HG02884 (cell line): ENCODE results near the gene FOXK1.
"Not testable (repeated sequence)": the region's sequence is repeated elsewhere in the genome, so short reads cannot be mapped to it uniquely, and the experiment has no call there.

Experiments
- ATAC-seq: cut with Tn5 transposase; IDR thresholded peaks from one replicate; pipeline ENCODE4 v1.9.1; 2021; ENCODE audit warnings: mild to moderate bottlenecking, moderate library complexity; ENCODE audit not compliant: unreplicated experiment

Gene FOXK1

DNA sequence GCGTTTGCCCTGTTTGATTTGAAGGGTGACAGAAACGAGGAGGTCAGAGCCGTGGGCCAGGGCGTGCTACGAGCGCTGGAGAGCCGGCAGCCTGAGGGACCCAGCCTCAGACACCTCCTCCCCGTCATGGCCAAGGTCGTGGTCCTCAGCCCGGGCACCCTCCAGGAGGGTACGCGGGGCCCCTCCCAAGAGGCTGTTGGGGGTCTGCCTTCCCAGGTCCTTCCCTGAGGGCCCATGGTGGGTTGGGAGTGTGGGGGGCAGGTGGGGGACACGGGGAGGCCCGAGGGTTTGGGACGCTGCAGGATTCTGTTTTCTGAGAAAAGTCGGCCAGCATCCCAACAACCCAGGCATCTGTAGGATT is 101.2 kb downstream of the FOXK1 start:
- no peak for ATAC-seq

DNA sequence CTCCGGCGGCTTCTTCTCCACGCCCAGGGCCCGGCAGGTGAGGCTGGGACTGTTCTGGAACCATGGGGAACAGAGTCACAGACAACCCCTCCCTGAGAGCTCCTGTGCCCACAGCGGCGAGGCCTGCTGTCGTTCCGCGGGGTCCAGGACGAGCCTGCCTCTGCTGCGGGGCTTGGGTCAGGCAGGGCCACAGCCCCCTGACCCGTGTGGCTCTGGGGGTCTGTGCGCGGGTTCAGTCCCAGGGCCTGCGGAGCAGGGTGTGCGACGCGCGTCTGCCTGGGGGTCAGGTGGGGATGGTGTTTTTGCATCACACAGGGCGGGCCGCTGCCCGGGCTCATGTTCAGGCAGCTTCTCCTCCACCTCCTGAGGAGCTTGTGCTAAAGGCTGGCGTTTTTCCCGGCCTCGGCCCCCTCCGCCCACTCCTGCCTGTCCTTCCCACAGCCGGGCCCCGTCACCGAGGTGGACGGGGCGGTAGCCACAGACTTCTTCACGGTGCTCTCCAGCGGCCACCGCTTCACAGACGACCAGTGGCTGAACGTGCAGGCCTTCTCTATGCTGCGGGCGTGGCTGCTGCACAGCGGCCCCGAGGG is 101.8 kb downstream of the FOXK1 start:
- no peak for ATAC-seq

DNA sequence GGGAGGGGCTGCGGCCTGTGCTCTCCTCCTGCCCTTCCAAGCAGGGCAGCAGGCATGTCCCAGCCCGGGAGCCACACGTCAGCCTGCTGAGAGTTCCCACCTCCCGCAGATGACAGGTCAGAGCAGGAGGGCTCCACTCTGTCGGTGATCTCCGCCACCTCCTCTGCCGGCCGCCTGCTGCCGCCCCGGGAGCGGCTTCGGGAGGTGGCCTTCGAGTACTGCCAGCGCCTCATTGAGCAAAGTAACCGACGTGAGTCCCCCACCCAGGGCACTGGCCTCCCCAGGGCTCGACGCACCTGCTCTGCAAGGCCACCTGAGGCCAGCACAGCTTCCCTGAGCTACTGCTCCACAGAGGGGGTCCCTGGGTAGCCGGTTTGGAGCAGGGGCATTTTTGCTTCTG is 102.7 kb downstream of the FOXK1 start:
- no peak for ATAC-seq

DNA sequence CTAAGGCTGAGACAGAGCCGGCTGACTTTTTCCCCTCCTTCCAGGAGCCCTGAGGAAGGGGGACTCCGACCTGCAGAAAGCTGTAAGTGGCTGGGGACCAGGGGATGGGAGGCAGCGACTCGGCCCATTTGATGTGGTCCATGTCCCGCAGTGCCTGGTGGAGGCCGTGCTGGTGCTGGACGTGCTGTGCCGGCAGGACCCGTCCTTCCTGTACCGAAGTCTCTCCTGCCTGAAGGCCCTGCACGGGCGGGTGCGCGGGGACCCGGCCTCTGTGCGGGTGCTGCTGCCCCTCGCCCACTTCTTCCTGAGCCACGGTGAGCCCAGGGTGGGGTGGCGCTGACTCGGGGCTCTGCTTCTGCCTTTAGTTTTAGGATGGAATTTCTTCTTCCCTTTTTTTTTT is 103.3 kb downstream of the FOXK1 start:
- ATAC-seq = no peak

DNA sequence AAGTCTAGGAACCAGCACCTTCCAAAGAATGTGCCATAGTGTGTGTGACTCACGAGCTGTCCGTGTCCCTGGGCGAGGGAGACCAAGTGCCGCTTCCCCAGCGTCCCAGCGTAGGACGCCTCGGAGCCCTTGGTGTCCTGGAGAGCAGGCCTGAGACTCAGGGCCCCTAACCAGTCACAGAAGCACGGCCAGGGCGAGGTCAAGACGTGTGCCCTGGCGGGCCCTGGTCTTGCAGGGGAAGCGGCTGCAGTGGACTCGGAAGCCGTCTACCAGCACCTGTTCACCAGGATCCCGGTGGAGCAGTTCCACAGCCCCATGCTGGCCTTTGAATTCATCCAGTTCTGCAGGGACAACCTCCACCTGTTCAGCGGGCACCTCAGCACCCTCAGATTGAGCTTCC is 103.9 kb downstream of the FOXK1 start:
- ATAC-seq = no peak

DNA sequence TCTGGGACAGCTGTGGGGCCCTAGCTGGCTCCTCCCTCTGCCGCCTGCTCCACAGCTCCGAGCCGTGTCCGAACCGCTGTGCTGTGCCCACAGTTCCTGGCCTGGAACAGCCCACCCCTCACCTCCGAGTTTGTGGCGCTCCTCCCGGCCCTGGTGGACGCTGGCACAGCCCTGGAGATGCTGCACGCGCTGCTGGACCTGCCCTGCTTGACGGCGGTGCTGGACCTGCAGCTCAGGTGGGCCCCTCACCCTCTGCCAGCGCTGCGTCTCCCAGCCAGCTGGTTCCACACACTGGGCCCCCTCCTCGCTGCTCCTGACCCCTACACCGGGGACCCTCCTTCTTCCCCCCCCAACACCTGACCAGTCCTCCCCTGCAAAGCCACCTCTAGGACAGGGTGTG is 105.4 kb downstream of the FOXK1 start:
- ATAC-seq = no peak

DNA sequence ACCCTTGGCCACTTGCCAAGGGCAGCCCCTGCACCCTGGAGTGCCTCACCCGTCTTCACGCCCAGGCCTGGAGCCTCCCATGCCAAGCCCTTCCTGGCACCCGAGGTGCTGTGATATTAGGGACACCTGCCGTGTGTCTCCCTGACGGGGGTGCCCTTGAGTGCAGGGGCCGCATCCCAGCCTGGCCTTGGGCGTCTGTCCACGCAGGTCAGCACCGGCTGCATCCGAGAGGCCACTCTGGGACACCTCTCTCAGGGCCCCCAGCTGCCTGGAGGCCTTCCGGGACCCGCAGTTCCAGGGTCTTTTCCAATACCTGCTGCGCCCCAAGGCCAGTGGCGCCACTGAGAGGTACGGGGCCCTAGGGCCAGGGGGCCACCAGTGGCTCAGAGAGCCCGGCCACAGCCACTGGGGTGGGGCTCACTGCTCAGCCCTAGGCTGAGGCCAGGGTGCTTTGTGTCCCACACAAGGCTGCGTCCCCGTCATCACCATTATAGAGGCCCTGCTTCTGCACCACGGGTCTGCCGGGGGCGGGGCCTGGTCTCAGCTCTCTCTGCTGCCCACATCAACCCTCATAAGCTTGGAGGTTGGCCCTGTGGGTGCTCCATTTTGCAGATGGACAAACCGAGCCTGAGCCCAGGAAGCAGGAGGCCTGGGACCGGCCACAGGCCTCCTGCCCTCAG is 106.0 kb downstream of the FOXK1 start:
- no peak for ATAC-seq

DNA sequence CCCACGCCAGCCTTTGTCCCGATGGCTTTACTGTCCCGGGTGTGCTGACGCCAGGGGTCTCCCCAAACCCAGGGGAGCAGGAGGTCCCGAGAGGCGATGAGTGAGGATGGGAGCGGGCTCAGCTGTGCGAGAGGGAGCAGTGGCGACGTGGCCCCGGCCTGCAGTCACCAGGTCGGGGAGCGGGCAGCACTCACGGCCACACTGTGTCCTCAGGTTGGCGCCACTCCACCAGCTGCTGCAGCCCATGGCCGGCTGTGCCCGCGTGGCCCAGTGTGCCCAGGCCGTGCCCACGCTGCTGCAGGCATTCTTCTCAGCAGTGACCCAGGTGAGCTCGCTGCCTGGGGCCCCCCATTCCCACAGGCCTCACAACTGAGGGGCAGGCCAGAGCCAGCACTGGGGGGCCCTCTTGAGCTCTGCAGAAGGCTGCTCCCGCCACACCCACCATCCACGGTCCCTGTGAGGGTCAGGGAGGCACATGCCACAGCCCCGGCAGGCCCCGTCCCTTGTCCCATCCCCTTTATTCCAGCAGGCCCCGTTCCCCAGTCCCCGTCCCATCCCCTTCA is 106.6 kb downstream of the FOXK1 start:
- ATAC-seq = no peak

DNA sequence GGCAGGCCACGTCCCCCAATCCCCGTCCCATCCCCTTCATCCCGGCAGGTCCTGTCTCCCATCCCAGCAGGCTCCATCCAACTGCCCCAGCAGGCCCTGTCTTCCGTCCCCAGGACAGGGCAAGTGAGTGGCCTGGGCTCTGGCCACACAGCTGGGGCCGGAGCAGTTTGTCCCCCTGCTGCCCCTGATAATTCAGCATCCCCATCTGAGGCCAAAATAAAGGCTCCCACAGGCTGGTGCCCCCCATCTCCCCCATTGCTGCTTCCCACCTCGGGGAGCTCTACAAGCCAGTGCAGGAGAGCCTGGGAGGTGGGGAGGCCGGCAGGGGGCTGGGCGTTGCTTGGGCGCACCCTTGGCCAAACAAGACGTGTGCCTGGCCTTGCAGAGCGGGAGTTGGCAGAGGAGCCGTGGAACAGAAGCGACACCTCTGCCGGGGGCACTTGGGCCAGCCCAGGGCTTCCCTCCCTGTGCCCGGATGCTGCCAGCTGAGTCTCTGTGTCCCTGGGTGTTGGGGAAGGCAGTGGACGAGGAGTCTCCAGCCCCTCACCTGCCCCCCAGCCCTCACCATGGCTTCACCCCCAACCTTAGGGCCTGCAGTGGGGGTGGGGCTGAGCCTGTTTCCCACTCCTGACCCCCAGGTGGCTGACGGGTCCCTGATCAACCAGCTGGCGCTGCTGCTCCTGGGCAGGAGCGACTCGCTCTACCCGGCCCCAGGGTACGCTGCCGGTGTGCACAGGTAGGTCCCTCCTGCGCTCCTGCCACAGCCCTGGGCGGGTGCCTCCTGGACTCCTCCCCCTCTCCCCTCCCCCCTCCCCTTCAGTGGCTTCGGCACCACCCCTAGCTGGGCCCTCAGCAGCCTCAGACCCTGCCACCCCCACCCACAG is 107.3 kb downstream of the FOXK1 start:
- no peak for ATAC-seq

DNA sequence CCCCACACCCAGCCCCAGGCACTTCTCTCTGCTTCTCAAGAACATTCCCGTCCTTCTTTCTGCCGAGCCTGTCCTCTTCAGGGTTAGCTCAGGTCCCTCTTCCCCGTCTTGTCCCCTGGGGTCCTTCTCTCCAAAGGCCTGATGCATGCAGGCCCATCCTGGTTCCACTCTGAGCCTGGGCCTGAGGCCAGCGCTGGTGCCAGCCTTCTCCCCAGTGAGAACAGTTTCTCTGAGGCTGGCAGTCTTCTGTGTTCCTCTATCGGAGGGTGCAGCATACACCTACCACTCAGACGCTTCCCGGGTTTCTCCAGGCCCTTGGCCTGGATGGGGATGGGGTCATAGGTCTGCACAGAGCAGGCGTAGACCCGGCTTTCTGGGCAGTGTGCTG is 108.0 kb downstream of the FOXK1 start:
- no peak for ATAC-seq

DNA sequence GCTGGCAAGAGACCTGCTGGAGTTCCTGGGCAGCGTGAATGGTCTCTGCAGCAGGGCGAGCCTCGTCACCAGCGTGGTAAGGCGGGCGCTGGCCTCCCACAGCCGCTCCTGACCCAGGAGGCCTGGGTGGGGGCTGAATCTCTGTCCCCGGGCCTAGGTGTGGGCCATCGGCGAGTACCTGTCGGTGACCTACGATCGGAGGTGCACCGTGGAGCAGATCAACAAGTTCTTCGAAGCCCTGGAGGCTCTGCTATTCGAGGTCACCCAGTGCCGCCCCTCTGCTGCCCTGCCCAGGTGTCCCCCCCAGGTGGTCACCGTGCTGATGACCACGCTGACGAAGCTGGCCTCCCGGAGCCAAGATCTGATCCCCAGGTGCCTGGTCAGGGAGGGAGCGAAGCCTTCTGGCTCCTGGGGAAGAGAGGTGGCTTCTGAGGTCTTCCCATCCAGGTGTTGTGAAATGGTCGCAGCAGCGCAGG is 108.5 kb downstream of the FOXK1 start:
- ATAC-seq = no peak

DNA sequence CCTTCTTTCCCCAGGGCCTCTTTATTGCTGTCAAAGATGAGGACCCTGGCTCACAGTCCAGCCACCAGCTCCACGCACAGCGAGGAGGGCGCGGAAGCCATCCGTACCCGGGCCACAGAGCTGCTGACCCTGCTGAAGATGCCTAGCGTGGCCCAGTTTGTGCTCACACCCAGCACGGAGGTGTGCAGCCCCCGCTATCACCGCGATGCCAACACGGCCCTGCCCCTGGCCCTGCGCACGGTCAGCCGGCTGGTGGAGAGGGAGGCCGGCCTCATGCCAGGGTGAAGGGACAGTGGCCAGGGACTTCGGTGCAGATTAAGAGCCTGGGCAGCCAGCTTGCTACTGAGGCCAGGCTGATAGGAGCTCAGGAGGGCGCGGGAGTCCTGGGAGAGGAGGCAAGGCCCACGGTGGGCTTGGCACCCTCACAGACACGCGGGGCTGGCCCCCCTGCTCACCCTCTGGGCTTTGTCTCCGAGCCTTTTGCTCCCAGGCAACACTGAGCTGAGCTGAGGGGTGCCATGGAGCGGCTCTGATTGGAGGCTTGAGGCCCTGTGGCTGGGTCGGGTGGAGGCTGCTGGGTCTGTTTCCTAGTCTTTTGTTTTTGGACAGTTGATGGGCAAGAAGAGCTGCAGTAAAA is 109.1 kb downstream of the FOXK1 start:
- no peak for ATAC-seq

DNA sequence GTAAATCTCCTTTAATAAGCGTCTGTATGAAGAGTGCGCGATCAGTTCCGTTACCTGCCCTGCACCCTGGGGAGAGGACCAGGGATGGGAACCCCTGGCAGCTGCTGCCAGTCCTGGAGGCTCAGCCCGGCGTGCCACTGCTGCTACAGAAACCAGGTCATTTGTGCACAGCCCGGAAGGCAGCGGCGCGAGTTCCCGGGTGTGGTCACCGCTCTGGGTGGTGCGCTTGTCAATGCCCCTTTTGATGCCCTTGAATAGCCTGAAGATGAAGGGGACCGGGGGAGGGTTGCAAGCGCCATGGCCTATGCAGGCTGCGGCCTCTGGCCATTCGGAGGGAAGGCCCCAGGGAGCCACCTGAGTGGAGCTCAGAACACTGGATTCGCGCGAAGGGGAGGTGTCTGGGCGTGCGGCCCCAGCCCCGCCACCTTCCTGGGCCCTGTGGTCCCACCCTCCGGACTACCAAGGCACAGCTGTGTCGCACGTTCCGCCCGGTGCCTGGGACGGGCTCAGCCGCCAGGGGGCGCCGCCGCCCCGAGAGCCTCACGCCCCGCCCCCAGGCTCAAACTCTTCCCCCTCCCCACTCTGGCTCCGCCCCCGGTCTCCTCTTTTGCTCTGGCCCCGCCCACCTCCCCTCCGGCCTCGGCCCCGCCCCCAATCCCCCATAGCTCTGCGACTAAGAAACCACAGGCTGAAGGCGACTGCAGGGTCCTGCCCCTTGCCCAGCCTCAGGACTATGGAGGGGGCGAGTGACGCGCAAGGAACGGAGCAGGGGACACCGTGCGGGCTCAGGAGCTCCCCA is 109.8 kb downstream of the FOXK1 start:
- ATAC-seq = no peak

DNA sequence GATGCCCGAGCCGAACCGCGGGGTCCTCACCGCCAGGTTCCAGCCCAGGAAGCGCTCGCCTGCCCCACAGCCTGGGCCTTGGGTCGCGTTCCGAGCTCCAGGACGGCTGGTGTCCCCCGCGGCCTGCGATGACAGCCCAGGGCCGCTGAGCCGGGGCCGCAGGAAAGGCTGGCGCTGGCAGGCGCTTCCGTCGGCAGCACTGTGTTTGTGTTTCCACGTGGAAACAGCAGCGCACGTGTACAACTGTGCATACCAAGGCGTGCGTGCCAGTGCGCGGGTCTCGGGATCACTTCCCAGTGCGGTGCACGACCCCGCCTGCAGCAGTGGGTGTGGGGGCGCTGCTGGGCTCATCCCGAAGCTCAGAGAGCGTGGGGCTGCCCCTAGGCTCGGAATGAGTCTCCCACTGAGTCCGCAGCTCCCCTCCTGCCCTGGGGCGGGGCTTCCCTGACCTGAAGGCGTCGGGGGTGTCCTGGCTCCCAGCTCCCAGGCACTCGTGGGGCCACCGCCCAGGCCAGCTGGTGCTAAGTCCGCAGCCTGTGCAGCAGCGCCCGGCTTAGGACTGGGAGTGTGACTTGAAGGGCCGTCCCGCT is 110.5 kb downstream of the FOXK1 start:
- ATAC-seq = no peak

DNA sequence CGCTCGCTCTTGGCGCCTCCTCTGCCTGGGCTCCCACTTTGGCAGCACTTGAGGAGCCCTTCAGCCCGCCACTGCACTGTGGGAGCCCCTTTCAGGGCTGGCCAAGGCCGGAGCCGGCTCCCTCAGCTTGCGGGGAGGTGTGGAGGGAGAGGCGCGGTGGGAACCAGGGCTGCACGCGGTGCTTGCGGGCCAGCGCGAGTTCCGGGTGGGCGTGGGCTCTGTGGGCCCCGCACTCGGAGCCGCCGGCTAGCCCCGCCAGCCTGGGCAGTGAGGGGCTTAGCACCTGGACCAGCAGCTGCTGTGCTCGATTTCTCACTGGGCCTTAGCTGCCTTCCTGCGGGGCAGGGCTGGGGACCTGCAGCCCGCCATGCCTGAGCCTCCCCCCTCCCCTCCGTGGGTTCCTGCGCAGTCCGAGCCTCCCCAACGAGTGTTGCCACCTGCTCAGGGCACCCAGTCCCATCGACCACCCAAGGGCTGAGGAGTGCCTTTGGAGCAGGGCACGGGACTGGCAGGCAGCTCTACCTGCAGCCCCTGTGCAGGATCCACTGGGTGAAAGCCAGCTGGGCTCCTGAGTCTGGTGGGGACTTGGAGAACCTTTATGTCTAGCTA is 111.4 kb downstream of the FOXK1 start:
- ATAC-seq = not testable (repeated sequence)

DNA sequence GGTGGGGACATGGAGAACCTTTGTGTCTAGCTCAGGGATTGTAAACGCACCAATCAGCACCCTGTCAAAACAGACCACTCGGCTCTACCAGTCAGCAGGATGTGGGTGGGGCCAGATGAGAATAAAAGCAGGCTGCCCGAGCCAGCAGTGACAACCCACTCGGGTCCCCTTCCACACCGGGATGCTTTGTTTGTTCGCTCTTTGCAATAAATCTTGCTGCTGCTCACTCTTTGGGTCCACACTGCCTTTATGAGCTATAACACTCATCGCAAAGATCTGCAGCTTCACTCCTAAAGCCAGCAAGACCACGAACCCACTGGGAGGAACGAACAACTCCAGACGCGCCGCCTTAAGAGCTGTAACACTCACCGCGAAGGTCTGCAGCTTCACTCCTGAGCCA is 112.1 kb downstream of the FOXK1 start:
- ATAC-seq = not testable (repeated sequence)

DNA sequence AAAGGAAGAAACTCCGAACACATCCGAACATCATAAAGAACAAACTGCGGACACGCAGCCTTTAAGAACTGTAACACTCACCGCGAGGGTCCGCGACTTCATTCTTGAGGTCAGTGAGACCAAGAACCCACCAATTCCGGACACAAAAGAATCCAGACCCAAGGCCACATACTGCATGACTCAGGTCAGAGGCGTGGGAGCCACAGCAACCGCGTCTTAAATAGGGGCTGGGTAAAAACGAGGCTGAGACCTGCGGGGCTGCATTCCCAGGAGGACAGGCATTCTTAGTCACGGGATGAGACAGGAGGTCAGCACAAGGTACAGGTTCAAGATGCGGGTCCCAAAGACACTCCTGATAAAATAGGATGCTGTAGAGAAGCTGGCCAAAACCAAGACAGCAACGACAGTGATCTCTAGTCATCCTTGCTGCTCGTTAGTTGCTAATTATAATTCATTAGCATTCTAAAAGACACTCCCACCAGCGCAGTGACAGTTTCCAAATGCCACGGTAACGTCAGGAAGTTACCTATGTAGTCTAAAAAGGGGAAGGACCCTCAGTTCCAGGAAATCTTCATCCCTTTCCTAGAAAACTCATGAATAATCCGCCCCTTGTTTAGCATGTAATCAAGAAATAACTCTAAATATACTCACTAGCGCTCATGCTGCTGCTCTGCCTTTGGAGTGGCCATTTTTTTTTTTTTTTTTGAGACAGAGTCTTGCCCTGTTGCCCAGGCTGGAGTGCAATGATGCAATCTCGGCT is 112.7 kb downstream of the FOXK1 start:
- ATAC-seq = no peak

DNA sequence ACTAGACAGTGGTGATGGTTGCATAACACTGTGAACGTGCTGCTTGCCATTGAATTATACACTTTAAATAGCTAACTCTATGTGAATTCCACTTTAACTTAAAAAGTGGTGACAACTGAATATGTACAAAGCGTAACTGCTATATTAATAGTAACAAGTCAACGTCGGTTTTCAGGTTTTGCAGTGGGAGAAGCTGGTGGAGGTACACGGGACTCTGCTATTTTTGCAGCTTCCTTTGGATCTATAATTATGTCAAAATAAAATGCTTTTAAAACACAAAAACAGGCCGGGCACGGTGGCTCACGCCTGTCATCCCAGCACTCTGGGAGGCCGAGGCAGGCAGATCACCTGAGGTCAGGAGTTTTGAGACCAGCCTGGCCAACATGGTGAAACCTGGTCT is 114.4 kb downstream of the FOXK1 start:
- ATAC-seq = no peak
